Type B pancreatic cell (in vitro differentiated cells): ENCODE measurements around the gene CDC42BPA. TPM values are rescaled to one million over a fixed set of nuclear protein-coding genes. Genes with fewer than 3 reads are reported as not detected.

Source experiments
- DNase-seq: peaks from one replicate; pipeline ENCODE4 v3.0.0; 2021; ENCODE audit warnings: mixed read lengths; ENCODE audit not compliant: unreplicated experiment; ENCODE audit errors: extremely low spot score
- H3K27ac Mint-ChIP-seq: 2 replicates; pipeline ENCODE4 v1.8.0; 2021; ENCODE audit warnings: mild to moderate bottlenecking, mixed read lengths
- H3K27me3 Mint-ChIP-seq: 2 replicates; pipeline ENCODE4 v1.8.0; 2021; ENCODE audit warnings: mixed read lengths
- H3K36me3 Mint-ChIP-seq: 2 replicates; pipeline ENCODE4 v1.8.0; 2021; ENCODE audit warnings: mixed read lengths
- H3K4me1 Mint-ChIP-seq: one replicate; pipeline ENCODE4 v1.8.0; 2021; ENCODE audit warnings: mixed read lengths; ENCODE audit not compliant: unreplicated experiment
- H3K4me3 Mint-ChIP-seq: 2 replicates; pipeline ENCODE4 v1.8.0; 2021; ENCODE audit warnings: mild to moderate bottlenecking, mixed read lengths
- H3K9me3 Mint-ChIP-seq: 2 replicates; pipeline ENCODE4 v1.8.0; 2021; ENCODE audit warnings: mixed read lengths
- CTCF ChIP-seq: fragments of 200-600 bp; sonication (generic); conservative IDR thresholded peaks from 2 replicates; pipeline ENCODE4 v1.5.0; 2021; ENCODE audit warnings: antibody characterized with exemption, mild to moderate bottlenecking
- total RNA-seq: library from RNA; stranded (reverse); gene quantifications from 2 replicates; pipeline ENCODE4 v1.2.1, GENCODE V29; 2021; ENCODE audit warnings: low replicate concordance

The CDC42BPA gene
- total RNA-seq, 1 donor from 2014 or later: 33.8 TPM

DNA sequence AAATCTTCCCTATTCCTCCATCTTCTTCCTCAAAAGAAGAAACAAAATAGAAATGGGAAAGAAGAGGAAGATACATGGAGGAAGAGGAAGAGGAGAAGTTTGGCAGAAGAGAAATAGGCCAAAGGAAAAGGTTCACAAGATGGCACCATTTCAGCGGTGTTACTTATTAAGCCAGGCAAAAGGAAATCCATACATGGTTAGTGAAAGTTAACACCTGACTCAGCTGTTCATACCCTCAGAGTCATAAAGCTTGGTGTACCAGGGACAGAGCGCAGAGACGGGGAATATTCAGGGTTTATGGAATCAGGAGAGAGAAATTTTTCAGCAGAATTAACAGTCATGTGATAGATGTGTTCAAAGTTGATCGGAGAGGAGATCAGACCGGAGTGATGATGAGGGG, 307.6 kb downstream of the CDC42BPA start:
- Mint-ChIP-seq H3K9me3 (no peaks in the 10 kb centered on the region), H3K4me1 (no peaks in the 10 kb centered on the region), H3K36me3 (peaks cover 4% of the 10 kb centered on the region), H3K4me3 (no peak overlapping the region), H3K27ac (no peak overlapping the region), H3K27me3 (no peaks in the 10 kb centered on the region)
- DNase-seq: no peak
- TF ChIP-seq CTCF: no peak

- no peaks in the 10 kb centered on the region for H3K9me3 Mint-ChIP-seq
- no peak overlapping the region for H3K27ac Mint-ChIP-seq
- no peak for DNase-seq
- no peak for TF ChIP-seq CTCF
- H3K4me3 Mint-ChIP-seq: no peak overlapping the region
- no peaks in the 10 kb centered on the region for H3K4me1 Mint-ChIP-seq
- no peaks in the 10 kb centered on the region for H3K36me3 Mint-ChIP-seq
- H3K27me3 Mint-ChIP-seq: no peaks in the 10 kb centered on the region
Measured at GRCh38 chr1:227009937-227010336, 308.4 kb downstream of the CDC42BPA start.

- H3K9me3 Mint-ChIP-seq: no peaks in the 10 kb centered on the region
- no peak for TF ChIP-seq CTCF
Measured at GRCh38 chr1:227006226-227006796, 312.0 kb downstream of the CDC42BPA start.

DNA sequence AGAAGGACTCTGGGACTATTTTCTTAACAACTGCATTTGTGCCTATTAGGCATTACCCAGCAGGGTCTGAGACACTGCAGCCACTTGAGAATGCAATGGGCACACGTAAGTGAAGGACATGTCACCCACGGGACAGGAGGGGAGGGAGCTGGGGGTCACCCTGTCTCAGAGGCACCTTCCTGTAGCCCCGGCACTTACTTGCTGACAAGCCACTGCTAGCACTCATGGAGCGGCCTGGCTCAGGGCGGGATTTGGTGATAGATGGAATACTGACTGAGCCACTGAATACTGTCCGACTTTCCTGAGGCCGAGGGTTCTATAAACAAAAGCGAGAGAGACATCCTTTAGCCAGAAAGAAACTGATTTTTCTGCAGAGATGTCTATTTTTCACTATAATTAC, 313.5 kb downstream of the CDC42BPA start:
- Mint-ChIP-seq H3K9me3 (no peaks in the 10 kb centered on the region), H3K27me3 (no peaks in the 10 kb centered on the region), H3K27ac (no peak overlapping the region), H3K4me1 (no peaks in the 10 kb centered on the region), H3K4me3 (no peak overlapping the region), H3K36me3 (peaks cover 8% of the 10 kb centered on the region)
- DNase-seq: no peak
- no peak for TF ChIP-seq CTCF

More at GRCh38 chr1:227006226-227006796, 312.0 kb downstream of the CDC42BPA start:
- no peaks in the 10 kb centered on the region for H3K27me3 Mint-ChIP-seq
- H3K4me3 Mint-ChIP-seq: no peak overlapping the region
- no peak for DNase-seq
- H3K36me3 Mint-ChIP-seq: peaks cover 8% of the 10 kb centered on the region
- H3K4me1 Mint-ChIP-seq: no peaks in the 10 kb centered on the region
- no peak overlapping the region for H3K27ac Mint-ChIP-seq

DNA sequence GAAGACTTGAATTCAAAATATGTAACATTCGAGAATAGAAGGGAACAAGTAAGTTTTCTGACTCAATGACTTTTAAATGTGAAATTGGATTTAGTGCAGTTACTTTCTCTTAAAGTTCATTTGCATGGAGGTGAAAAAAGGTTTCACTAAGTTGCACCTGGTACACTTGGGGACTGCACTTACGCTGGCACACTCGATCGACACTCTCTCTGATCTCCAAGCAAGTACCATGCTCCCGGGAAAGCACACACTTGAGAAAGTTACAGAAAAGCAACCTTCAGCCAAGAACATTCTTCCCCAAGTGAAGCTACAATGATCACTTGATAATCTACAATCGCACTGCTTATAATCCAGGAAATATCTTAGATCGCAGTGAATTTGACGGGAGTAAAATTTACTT, 315.1 kb downstream of the CDC42BPA start:
- Mint-ChIP-seq H3K9me3 (no peaks in the 10 kb centered on the region), H3K36me3 (peaks cover 16% of the 10 kb centered on the region), H3K4me3 (no peak overlapping the region), H3K27ac (no peak overlapping the region), H3K4me1 (no peaks in the 10 kb centered on the region), H3K27me3 (no peaks in the 10 kb centered on the region)
- TF ChIP-seq CTCF: no peak
- DNase-seq: no peak
